GM19455 (cell line): ENCODE measurements around the gene TRIP11.
"Not testable (repeated sequence)": the region's sequence is repeated elsewhere in the genome, so short reads cannot be mapped to it uniquely, and the experiment has no call there.

Experiments
- ATAC-seq: cut with Tn5 transposase; IDR thresholded peaks from one replicate; pipeline ENCODE4 v1.9.1; 2021; ENCODE audit not compliant: unreplicated experiment

TRIP11 gene

GRCh38 chr14:92039719-92040430, at the start of gene TRIP11:
TRIP11 (minus strand) TSS chr14:92040059; CDS start chr14:92039685, 374 bp downstream.
- ATAC-seq, result peak; percentile 96

GRCh38 chr14:92088494-92088893, 48.6 kb upstream of the TRIP11 start:
- ATAC-seq, result no peak

- no peak for ATAC-seq
Observed at GRCh38 chr14:92074555-92074954, 34.7 kb upstream of the TRIP11 start.

- ATAC-seq, result no peak
Observed at GRCh38 chr14:92058006-92058917, 18.4 kb upstream of the TRIP11 start.

- ATAC-seq, result no peak
Observed at GRCh38 chr14:92049781-92050180, 9.9 kb upstream of the TRIP11 start.

- not testable (repeated sequence) for ATAC-seq
Observed at GRCh38 chr14:92049221-92049620, 9.4 kb upstream of the TRIP11 start.

GRCh38 chr14:92045904-92046303, 6.0 kb upstream of the TRIP11 start:
- not testable (repeated sequence) for ATAC-seq

- not testable (repeated sequence) for ATAC-seq
Observed at GRCh38 chr14:92041766-92042165, 1.9 kb upstream of the TRIP11 start.

GRCh38 chr14:92041203-92041602, 1.3 kb upstream of the TRIP11 start:
- no peak for ATAC-seq

- no peak for ATAC-seq
Observed at GRCh38 chr14:92040431-92041051, 682 bp upstream of the TRIP11 start.

GRCh38 chr14:92039063-92039718, 668 bp downstream of the TRIP11 start:
- peak; percentile 16 for ATAC-seq

- no peak for ATAC-seq
Observed at GRCh38 chr14:92037989-92038388, 1.9 kb downstream of the TRIP11 start.

- ATAC-seq, result no peak
Observed at GRCh38 chr14:92035890-92036289, 4.0 kb downstream of the TRIP11 start.

- ATAC-seq, result no peak
Observed at GRCh38 chr14:92033906-92034687, 5.8 kb downstream of the TRIP11 start.

- ATAC-seq, result no peak
Observed at GRCh38 chr14:92033433-92033832, 6.4 kb downstream of the TRIP11 start.

- no peak for ATAC-seq
Observed at GRCh38 chr14:92026548-92027190, 13.2 kb downstream of the TRIP11 start.

- no peak for ATAC-seq
Observed at GRCh38 chr14:92022036-92022435, 17.8 kb downstream of the TRIP11 start.

- no peak for ATAC-seq
Observed at GRCh38 chr14:92021523-92021922, 18.3 kb downstream of the TRIP11 start.

GRCh38 chr14:92014040-92014439, 25.8 kb downstream of the TRIP11 start:
- ATAC-seq, result no peak
